HG03066 (cell line): ENCODE data around the gene E4F1.

Source experiments
- ATAC-seq: cut with Tn5 transposase; IDR thresholded peaks from one replicate; pipeline ENCODE4 v1.9.1; 2021; ENCODE audit warnings: low read depth; ENCODE audit not compliant: unreplicated experiment

E4F1 gene

DNA sequence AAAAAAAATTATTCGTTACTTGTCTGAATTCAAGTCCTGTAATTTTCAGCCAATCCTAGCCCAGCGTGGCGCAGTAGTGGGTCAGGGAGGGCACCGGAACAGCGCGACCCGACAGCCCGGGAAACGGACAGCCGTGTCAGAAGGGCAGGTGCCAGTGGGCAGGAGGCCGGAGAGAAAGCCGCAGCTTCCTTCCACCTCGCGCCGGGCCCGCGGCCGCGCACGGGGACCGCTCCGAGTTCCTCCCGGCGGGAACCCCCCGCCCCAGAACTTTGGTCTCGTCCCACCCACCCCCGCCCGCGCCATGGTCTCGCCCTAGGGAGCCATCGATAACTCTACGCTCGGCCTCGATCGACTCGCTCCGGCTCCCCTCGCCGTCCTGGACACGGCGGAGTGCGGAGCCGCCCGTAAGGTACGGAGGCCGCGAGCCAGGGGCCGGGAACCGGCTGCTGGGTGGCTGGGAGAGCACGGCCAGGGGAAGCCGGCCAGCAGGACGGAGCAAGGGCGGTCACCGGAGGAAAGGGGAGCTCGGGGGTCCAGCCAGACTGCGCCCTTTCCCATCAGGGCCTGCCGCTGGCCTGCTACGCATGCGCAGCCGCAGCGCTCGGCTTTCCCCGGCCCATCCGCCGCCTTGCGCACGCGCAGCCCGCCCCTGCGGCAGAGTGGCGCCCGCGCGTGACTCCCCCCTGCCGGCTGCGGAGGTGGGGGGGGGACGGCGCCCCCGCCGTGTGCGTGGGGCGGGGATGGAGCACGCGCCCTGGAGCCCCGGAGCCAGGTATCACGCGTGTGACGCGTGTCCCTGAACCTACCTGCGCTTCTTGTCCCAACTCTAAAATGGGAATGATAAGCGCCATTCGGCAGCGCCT lies 18.1 kb upstream of the E4F1 start, which contains the start of gene MLST8:
Gene MLST8, plus strand, starts transcription at position 351 of the 863 bp plus-strand sequence. CDS start 632 bp downstream, outside the sequence.
- ATAC-seq, result peak; percentile 61

DNA sequence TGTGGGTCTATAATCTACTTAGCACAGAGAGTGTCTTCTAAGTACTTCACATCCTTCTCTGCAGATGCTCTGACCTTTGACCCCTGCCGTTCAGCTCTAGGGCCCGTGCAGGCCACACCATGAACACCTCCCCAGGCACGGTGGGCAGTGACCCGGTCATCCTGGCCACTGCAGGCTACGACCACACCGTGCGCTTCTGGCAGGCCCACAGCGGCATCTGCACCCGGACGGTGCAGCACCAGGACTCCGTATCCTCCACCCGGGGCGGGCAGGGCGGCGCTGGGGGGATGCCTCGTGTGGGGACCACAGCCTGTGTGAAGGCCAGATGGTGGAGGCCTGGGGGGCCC lies 17.5 kb upstream of the E4F1 start:
- peak; percentile 9 for ATAC-seq

DNA sequence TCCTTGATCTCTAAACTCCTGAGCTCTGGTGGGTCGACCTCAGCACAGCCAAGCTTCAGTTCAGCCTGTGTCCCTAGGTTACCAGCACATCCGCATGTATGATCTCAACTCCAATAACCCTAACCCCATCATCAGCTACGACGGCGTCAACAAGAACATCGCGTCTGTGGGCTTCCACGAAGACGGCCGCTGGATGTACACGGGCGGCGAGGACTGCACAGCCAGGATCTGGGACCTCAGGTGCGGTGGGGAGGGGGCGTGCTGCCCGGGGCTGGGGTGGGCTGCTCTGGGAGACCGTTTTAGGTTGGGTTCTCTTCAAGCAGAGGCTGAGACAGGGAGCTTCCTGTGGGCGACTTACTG lies 17.0 kb upstream of the E4F1 start:
- no peak for ATAC-seq

DNA sequence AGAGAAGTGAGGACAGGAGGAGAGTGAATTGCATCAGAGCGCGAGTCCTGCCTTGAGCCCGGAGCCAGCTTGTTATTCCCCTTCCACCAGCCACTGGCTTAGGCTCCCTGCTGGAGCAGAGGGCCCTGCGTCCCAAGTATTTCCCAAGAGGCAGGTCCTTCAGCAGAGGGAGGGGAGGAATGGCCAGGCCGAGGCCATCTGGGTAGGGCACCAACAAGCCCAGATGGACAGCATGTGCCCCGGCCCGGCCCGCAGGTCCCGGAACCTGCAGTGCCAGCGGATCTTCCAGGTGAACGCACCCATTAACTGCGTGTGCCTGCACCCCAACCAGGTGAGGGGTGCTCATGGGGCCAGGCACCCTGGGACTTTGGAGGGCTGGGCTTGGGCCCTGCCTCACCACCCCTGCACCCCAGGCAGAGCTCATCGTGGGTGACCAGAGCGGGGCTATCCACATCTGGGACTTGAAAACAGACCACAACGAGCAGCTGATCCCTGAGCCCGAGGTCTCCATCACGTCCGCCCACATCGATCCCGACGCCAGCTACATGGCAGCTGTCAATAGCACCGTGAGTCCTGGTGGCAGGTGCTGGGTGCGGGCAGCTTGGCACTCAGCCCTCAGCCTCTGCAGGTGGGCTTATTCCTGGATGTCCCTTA lies 16.5 kb upstream of the E4F1 start:
- ATAC-seq, result no peak

DNA sequence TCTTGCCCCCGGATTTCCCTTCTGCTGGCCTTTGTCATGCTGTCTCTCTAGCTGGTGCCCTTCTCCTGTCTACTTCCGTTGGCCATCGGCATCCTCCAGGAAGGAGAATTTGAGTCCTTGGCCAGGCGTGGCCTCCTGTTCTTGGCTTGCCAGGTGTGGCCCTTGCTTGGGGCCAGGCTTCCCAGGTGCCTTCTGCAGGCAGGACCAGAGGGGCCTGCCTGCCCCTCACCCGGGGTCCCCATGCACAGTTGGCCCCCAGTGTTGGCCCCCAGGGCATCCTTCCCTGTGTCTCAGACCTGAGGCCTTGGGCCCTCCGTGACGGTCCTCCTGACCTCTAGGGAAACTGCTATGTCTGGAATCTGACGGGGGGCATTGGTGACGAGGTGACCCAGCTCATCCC lies 15.5 kb upstream of the E4F1 start:
- no peak for ATAC-seq

DNA sequence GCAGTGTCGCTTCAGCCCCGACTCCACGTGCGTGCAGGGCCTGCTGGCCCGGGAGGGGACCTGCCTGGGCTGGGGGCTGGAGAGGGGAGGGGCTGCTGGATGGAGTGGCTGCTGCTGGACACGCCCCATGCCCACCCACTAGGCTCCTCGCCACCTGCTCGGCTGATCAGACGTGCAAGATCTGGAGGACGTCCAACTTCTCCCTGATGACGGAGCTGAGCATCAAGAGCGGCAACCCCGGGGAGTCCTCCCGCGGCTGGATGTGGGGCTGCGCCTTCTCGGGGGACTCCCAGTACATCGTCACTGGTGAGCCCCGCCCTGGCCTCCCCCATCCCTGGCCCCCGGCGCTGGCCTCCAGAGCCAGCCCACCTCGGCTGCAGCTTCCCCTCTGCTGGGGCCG lies 15.1 kb upstream of the E4F1 start:
- ATAC-seq, result no peak

DNA sequence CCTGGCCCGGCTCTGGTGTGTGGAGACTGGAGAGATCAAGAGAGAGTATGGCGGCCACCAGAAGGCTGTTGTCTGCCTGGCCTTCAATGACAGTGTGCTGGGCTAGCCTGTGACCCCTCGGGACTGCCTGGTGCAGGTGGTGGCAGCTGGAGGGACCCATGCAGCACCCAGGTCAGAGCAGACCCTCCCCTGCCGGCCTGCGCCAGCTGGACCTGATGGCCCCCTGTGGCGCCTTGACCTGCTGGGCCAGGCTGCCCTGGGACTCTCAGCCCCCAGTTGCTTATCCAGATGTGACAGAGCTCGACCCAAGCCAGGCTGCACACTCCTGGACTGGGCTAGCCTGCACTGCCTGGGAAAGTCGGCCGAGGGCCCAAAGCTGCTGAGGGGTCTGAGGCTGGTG lies 14.6 kb upstream of the E4F1 start:
- no peak for ATAC-seq

DNA sequence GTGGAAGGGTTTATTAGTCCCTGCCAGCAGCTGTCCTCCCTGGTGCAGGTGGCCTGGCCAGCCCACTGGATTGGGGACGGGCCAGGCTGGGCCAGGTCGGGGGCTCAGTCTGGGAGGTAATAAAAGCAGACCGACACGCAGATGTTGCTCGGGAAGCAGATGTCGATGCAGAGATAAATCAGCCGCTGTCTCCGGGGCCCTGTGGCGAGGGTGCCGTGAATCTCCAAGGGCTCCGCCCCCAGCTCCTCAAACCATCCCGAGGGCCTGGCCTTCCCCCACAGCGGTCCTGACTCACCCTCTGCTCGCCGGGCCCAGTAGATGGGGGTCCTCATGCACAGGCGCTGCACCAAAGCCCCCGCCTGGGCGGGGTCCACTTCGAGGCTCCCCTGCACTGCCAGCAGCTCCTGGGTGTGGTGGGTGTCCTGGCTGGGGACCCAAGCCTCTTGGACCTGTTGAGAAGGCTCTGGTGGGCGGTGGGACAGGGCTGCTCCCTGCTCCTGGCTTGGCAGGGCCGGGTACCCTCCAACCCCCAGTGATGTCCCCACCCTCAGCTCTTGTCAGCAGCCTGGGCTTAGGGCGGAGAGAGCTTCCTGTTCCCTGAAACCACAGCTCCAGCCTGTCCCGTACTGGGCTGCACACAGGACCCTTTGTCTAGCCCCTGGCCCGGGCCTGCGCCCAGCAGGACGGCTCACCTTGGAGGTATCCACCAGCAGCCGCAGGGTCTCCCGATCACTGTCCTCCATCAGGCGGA lies 14.0 kb upstream of the E4F1 start:
- ATAC-seq, result no peak

DNA sequence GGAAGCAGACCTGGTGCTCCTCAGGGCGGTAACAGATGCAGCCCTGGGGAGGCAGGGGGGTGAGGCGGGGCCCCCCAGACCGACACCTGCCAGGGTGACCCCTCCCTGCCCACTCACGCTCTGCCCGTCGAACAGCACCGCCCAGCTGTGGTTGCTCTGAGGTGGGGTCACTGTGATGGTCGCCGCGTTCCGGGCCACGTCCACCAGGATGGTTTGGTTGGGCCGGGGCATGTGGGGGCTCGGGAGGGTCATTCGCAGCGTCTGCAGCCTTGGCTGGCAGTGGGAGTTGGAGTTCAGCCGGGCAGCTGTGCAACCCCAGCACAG lies 13.4 kb upstream of the E4F1 start:
- no peak for ATAC-seq

DNA sequence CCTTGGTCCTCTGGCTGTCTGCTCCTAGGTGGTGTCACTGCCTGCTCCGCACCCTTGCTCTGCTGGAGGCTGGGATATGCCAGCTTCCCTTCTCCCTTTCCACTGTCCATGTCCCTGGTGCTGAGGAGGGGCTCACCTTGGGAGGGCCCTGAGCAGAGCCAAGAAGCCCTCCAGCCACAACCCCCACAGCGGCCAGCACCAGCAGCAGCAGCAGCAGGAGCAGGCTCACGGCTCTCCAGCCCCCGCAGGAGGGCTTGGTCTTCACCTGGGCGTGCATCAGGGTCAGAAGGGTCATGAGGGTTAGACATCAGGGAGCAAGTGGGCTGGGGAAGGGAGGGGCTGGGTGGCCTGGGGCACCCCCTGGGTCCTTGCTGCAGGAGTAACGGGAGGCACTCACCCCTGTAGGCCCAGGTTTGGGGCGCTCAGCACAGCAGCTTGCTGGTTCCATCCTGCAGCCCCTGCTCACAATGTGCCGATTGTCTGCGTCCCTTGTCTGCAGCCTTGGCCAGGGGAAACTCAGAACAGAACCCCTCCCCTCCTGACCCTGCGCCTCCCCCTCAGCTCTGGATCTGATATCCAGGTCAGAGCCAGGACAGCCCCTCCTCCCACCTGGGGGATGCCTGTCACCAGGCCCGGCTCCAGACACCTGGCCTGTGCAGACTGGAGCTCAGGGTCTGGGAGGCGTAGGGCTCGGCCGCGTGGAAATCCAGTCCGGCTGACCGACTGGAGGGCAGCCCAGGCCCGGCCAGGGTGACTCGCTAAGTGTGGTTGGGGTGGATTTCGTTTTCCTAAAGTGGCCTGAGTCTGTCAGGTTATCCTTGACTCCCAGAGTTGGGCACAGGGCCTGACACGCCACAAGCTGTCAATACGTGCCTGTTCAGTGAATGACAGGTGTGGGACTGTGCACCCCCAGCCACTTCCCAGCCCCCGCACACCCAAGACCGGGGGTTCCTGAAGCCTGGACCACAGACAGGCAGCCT lies 12.7 kb upstream of the E4F1 start, which contains the start of gene BRICD5:
Gene BRICD5, minus strand, starts transcription at position 478 of the 980 bp plus-strand sequence. Its CDS starts 30 bp downstream, at position 448.
- no peak for ATAC-seq

DNA sequence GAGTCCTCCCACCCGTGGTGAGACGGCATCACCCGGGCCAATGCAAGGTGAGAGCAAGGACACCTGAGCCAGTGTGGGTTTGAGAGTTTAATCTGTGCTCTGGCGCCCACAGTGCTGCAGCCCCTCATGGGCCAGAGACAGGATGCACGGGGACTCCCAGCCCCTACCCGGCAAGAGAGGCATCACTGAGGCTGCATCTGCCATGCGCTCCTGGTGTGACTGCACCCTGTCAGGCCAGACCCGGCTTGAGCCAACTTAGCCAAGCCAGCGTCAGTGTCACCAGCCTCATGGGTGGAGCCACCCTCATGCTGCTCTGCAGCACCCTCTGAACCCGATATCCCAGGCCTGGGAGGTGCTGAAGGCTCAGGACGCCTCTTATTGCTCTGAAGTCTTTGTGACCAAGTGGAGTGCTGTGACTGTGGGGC lies 11.5 kb upstream of the E4F1 start:
- ATAC-seq, result no peak

DNA sequence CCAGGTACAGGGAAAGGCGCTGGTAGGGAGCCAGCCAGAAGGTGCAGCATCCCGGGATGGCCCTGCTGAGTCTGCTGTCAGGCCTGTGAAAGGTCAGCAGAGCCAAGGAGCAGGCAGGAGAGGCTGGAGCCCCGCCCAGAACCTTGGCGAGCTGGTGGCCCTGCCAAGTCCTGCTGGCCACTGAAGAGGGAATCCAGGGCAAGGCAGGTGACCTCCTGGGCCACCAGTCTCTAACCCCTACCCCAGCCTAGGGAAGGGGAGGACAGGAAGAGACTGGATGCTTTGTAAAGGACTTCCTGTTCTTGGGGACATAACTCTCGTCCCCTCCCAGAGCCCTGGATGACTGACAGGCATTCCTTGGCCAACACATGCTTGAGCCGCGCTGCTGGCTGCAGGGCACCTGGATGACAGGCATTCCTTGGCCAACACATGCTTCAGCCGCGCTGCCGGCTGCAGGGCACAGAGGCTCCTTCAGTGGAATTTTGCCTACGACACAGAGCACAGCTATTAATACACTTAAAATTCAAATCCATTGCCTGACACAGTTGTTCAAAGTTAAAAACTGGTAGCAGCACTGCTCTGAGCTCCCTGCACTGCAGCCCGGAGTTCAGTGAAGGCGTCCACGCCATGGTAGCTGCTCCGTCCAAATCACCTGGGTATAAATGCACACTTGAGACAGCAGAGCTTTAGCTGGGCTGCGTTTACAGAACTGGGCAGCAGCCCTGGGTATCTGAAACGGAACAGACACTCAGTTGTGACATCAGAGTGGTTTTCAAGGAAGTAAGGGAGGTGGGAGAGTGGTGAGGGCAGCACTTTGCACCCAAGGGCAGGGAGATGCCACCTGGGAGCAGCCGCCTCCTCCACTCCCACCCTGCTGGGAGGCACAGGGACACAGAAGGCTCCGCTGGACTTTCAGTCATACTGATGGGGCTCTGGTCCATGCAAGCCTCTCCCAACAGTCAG lies 10.7 kb upstream of the E4F1 start:
- no peak for ATAC-seq

DNA sequence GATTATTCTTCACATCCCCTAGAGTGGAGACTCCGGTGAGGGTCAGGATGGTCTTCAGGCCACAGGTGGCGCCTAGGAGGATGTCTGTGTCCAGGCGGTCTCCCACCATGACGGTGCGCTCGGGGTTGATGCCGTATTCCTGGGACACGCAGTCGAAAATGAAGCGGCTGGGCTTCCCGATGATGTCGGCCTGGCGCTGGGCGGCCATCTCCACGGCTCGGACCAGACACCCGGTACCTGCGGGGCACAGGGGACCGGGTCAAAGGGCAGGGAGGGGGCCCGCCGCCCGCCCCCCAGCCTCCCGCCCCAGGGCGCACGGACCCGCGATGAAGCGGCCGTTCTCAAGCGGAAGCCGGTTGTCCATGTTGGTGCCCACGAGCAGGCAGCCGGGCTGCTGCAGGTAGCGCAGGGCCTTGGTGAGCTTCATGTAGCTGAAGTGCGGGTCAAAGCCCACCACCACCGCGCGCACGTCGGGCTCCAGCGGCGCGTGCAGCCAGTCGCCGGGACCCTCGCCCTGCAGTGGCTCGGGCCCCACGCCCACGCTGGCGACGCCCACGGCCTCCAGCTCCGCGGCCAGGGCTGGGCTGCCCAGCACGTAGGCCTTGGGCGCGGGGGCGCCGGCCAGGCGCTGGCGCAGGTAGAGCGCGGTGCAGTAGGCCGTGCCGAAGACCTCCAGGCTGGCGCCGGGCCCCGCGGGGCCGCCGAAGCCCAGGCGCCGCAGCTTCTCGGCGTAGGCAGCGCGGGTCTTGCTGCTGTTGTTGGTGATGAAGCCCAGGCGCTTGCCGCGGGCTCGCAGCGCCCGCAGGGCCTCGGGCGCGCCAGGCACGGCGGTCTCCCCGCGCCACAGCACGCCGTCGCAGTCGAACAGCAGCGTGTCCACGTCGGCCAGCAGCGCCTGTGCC lies 9.3 kb upstream of the E4F1 start:
- no peak for ATAC-seq

DNA sequence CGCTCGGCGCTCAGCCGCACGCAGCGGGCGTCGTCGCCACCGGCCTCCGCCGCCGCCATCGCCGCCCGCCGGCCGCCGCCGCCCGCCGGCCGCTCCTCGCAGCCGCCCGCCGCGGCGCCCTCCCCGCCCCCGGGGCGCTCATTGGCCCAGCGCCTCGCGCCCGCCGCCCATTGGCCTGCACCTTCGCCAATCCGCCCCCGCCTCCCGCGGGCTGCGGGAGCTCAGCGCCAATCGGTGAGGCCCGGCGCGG lies 8.7 kb upstream of the E4F1 start, which contains the start of gene PGP:
Gene PGP, minus strand, starts transcription at position 122 of the 250 bp plus-strand sequence. Its CDS starts 63 bp downstream, at position 59.
- peak; percentile 86 for ATAC-seq

DNA sequence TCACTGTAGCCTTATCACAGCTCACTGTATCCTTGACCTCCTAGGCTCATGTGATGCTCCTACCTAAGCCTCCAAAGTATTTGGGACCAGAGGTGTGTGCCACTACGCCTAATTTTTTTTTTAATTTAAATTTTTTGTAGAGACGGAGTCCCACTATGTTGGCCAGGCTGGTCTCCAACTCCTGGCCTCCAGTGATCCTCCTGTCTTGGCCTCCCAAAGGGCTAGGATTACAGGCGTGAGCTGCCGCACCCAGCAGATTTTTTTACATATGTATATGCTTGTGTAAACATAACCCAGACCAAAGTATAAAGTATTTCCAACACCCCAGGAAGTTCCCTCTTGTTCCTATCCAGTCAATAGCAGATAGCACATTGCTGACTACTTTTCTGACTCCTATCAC lies 7.1 kb upstream of the E4F1 start:
- ATAC-seq, result no peak

DNA sequence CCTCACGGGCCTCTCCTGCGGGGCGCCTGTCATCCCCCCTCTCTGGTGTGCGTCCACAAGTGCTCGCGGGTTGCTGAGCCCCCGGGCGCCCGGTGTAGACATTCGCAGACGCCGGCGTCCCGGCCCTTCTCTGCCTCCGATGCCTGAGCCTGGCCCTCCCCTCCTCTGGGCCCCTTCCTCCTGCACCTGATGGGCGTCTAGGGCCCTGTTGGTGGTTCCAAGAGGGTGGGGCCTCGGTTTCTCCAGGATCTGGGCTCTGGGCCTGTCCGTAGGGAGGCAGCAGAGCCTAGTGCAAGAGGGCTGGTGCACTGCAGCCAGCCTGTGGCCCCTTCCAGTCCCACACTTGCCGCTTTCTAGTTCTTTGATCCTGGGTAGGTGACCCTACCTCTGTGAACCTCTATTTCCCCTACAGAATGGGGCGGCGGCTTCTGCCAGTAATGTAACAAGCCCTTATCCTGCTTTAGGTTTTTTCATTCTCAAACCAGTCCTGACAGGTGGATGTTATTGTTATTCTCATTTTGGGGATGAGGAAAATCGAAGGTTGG lies 623 bp downstream of the E4F1 start:
- peak; percentile 10 for ATAC-seq

DNA sequence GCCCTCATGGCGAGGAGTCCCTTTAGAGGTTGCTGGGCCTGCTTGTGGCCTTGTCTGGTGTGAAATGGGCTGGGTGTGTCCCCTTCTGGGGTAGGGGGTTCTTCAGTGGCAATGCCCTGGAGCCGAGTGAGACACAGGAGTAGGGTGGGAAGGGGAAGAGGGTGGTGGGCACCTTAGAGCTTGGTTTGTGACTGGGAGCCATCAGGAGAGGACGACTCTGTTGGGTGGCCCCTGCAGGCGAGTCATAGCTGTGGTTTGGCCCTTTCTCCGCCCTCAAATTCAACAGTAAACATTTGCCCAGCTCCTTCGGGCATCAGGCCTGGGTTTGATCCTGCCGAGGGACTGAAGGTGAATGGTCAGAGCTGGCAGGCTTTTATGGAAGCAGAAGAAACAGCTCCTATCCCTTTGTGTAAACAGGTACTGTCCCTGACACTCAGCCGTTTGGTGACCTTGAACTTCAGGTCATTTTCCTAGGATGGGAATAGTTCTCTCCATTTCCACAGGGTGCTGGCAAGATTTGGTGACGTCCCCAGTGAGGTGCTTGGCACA lies 2.9 kb downstream of the E4F1 start:
- no peak for ATAC-seq

DNA sequence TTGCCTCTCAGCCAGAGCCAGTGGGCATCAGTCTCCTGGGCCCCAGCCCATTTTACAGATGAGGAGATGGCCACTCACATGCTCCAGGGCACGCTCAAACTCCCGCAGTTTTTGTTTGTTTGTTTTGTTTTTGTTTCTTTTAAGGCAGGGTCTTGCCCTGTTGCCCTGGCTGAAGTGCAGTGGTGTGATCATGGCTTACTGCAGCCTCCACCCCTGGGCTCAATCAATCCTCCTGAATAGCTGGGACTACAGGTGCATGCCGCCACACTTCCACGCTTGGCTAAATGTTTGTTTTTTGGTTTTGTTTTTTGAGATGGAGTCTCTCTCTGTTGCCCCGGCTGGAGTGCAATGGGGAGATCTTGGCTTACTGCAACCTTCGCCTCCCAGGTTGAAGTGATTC lies 3.5 kb downstream of the E4F1 start:
- ATAC-seq, result no peak
